ENCODE results near the gene ZIC1.

Gene ZIC1

DNA sequence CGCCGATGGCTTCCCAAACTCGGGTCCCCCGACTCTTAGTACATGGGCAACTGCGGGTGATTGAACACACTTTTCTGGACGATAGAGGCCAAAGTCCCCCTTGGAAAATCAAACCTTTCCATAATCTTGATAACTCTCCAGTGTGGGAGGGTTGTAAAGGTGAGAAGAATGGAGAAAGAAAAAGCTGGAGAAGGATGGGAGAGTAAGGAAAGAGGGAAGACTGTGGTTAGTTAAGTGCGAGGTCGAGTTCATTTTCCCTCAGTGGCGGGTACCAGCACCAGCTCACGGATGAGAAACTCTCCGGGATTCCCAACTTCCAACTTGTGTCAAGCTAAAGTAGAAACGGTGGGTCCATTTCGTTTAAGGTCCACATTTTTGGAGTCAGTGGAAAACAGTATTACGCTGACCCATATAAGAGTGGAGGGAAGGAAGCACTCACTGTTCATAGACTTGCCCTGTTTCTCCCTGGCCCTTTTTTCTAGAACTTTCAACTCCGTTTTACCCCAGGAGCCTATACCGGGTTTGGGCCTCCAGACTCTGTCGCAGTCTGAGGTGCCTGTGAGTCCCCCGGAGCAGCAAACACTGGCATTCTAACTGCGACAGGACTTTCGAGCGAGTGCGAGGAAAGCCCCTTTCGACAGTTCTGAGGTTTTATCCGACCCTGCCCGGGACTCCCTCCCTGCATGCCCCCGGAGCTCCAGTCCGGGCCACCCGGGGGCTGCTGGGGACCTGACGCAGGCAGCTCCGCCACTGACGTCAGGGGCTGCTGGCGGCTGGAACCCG lies 14.8 kb downstream of the ZIC1 start:
- no peak overlapping the region for H4K91ac ChIP-seq (ENCODE audit: low read depth, low read length)
- no peak overlapping the region for H3K9ac ChIP-seq (ENCODE audit: low read length)
- no peaks in the 10 kb centered on the region for H3K79me1 ChIP-seq (ENCODE audit: low read length)
- H3K4me2 ChIP-seq (ENCODE audit: low read length) = peak overlapping the region; percentile 48
- H3K23ac ChIP-seq (ENCODE audit: low read length) = no peak overlapping the region
- WGBS (ENCODE audit: extremely low coverage, insufficient coverage, insufficient read length) = no CpG with 5 or more reads among the region's 33 CpGs
- no peak overlapping the region for H2BK120ac ChIP-seq (ENCODE audit: insufficient read depth, low read length, poor library complexity)
- H2AFZ ChIP-seq (ENCODE audit: insufficient read depth, low read length, poor library complexity) = no peak overlapping the region
- H3K4ac ChIP-seq (ENCODE audit: low read depth, low read length) = no peak overlapping the region
- H3K9me3 ChIP-seq (ENCODE audit: insufficient read depth, low read depth, low read length) = peaks cover 2% of the 10 kb centered on the region
- H3K4me3 ChIP-seq (ENCODE audit: low read depth, low read length) = no peak overlapping the region
- H2BK12ac ChIP-seq (ENCODE audit: low read length) = no peak overlapping the region
- H4K12ac ChIP-seq (ENCODE audit: low read depth, low read length) = no peak overlapping the region
- H3K27me3 ChIP-seq (ENCODE audit: insufficient read depth, low read length) = peaks cover 58% of the 10 kb centered on the region
- no peak overlapping the region for H2AK5ac ChIP-seq (ENCODE audit: low read length)
- H3K14ac ChIP-seq (ENCODE audit: low read length) = no peak overlapping the region
- no peak overlapping the region for H3K18ac ChIP-seq (ENCODE audit: low read length)
- H2BK5ac ChIP-seq (ENCODE audit: low read depth, low read length, poor library complexity) = no peak overlapping the region
- no peak for DNase-seq
- H3K27ac ChIP-seq (ENCODE audit: low read depth, low read length) = no peak overlapping the region
- H3K36me3 ChIP-seq (ENCODE audit: control insufficient read depth in 1 of 2, insufficient read depth in 2 of 2, low read length in 2 of 2) = no peaks in the 10 kb centered on the region
- no peak overlapping the region for H4K8ac ChIP-seq (ENCODE audit: low read depth, low read length)
- H3K79me2 ChIP-seq (ENCODE audit: control insufficient read depth, insufficient read depth, low read length, poor library complexity) = no peaks in the 10 kb centered on the region
- H3K4me1 ChIP-seq (ENCODE audit: control insufficient read depth in 1 of 2, insufficient read depth in 2 of 2, low read length in 2 of 2) = peaks cover 10 to 11% of the 10 kb centered on the region in 2 experiments

DNA sequence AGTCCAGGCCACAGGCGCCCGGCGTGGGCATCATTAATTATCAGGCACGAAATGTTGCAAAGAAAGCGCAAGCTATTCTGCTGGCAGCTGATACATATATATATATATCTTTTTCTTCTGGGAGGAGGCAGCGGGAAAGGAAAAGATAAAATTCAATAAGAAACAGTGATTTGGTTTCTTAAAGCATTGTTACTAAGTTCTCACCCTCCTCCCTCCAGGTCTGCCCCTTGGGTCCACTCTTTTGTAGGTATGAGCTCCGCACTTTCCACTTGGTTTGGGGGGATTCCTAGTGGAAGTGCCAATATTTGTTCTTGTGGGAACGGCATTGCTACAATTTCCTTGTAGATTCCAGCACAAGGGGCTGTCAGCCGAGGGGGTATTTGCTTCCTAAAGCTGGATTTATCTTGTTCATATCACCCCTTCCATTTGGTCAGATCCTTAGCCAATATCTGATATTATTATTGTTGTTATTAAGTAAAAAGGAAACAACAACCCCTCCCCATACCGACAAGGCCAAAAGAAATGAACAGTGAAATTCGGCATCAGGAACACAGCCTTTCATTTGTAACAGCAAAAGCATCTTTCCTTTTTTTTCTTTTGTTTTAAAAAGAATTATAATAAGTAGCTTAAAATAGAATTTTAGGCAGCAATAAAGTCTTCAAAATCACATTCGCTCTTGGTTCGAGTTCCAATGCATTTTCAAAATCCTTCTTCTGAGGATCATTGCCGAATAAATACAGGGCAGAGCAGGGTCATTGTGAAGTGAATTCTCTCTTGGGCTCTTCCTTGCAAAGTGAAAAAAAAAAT lies 15.6 kb downstream of the ZIC1 start:
- Histone ChIP-seq H3K27ac (ENCODE audit: low read depth, low read length) (no peak overlapping the region), H2AFZ (ENCODE audit: insufficient read depth, low read length, poor library complexity) (no peak overlapping the region), H3K9ac (ENCODE audit: low read length) (no peak overlapping the region), H3K23ac (ENCODE audit: low read length) (no peak overlapping the region), H3K4me3 (ENCODE audit: low read depth, low read length) (no peak overlapping the region), H3K9me3 (ENCODE audit: insufficient read depth, low read depth, low read length) (no peaks in the 10 kb centered on the region), H3K18ac (ENCODE audit: low read length) (no peak overlapping the region), H4K91ac (ENCODE audit: low read depth, low read length) (no peak overlapping the region), H3K14ac (ENCODE audit: low read length) (no peak overlapping the region), H3K36me3 (ENCODE audit: control insufficient read depth in 1 of 2, insufficient read depth in 2 of 2, low read length in 2 of 2) (no peaks in the 10 kb centered on the region), H3K4me1 (ENCODE audit: control insufficient read depth in 1 of 2, insufficient read depth in 2 of 2, low read length in 2 of 2) (peaks cover 6 to 7% of the 10 kb centered on the region in 2 experiments), H2BK12ac (ENCODE audit: low read length) (no peak overlapping the region), H2BK5ac (ENCODE audit: low read depth, low read length, poor library complexity) (no peak overlapping the region), H3K4ac (ENCODE audit: low read depth, low read length) (no peak overlapping the region), H4K12ac (ENCODE audit: low read depth, low read length) (no peak overlapping the region), H4K8ac (ENCODE audit: low read depth, low read length) (no peak overlapping the region), H3K79me2 (ENCODE audit: control insufficient read depth, insufficient read depth, low read length, poor library complexity) (no peaks in the 10 kb centered on the region), H2BK120ac (ENCODE audit: insufficient read depth, low read length, poor library complexity) (no peak overlapping the region), H3K79me1 (ENCODE audit: low read length) (no peaks in the 10 kb centered on the region), H3K4me2 (ENCODE audit: low read length) (peak overlapping the region; percentile 48), H3K27me3 (ENCODE audit: insufficient read depth, low read length) (peaks cover 50% of the 10 kb centered on the region), H2AK5ac (ENCODE audit: low read length) (no peak overlapping the region)
- no CpG with 5 or more reads among the region's 14 CpGs for whole genome bisulfite sequencing (ENCODE audit: extremely low coverage, insufficient coverage, insufficient read length)
- DNase-seq = no peak

DNA sequence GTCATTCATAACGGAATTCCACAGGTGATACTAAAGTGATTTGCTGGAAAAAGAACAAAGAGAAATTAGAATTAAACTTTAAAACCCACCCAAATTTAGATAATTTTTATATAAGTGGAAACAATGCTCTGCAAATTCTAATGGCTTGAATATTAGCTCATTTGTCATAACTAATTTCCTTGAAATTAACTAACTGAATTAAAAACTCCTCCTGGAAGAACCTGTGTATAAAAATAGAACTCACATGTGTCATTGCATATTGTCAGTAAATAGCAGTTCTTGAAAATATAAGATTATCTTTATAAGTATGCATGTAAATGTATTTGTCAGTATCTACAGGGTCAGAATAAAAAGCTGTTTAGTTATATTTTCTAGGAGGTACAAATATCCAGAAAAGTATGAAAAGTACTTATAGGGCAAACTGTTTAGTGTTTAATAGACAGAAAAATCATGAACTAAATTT lies 16.3 kb downstream of the ZIC1 start:
- no peak overlapping the region for H3K4me2 ChIP-seq (ENCODE audit: low read length)
- no peaks in the 10 kb centered on the region for H3K79me2 ChIP-seq (ENCODE audit: control insufficient read depth, insufficient read depth, low read length, poor library complexity)
- no peak overlapping the region for H2BK12ac ChIP-seq (ENCODE audit: low read length)
- H3K4me3 ChIP-seq (ENCODE audit: low read depth, low read length) = no peak overlapping the region
- no peak overlapping the region for H3K9ac ChIP-seq (ENCODE audit: low read length)
- H3K4ac ChIP-seq (ENCODE audit: low read depth, low read length) = no peak overlapping the region
- no peak overlapping the region for H4K91ac ChIP-seq (ENCODE audit: low read depth, low read length)
- no peaks in the 10 kb centered on the region for H3K36me3 ChIP-seq (ENCODE audit: control insufficient read depth in 1 of 2, insufficient read depth in 2 of 2, low read length in 2 of 2)
- H3K4me1 ChIP-seq (ENCODE audit: control insufficient read depth in 1 of 2, insufficient read depth in 2 of 2, low read length in 2 of 2) = peaks cover 6 to 7% of the 10 kb centered on the region in 2 experiments
- no peaks in the 10 kb centered on the region for H3K79me1 ChIP-seq (ENCODE audit: low read length)
- H3K9me3 ChIP-seq (ENCODE audit: insufficient read depth, low read depth, low read length) = no peaks in the 10 kb centered on the region
- no peak overlapping the region for H4K12ac ChIP-seq (ENCODE audit: low read depth, low read length)
- no CpG with 5 or more reads among the region's 1 CpG for WGBS (ENCODE audit: extremely low coverage, insufficient coverage, insufficient read length)
- no peak overlapping the region for H3K14ac ChIP-seq (ENCODE audit: low read length)
- H2BK120ac ChIP-seq (ENCODE audit: insufficient read depth, low read length, poor library complexity) = no peak overlapping the region
- DNase-seq = no peak
- H3K23ac ChIP-seq (ENCODE audit: low read length) = no peak overlapping the region
- peaks cover 44% of the 10 kb centered on the region for H3K27me3 ChIP-seq (ENCODE audit: insufficient read depth, low read length)
- no peak overlapping the region for H3K18ac ChIP-seq (ENCODE audit: low read length)
- no peak overlapping the region for H3K27ac ChIP-seq (ENCODE audit: low read depth, low read length)
- H2AFZ ChIP-seq (ENCODE audit: insufficient read depth, low read length, poor library complexity) = no peak overlapping the region
- no peak overlapping the region for H2AK5ac ChIP-seq (ENCODE audit: low read length)
- H4K8ac ChIP-seq (ENCODE audit: low read depth, low read length) = no peak overlapping the region
- no peak overlapping the region for H2BK5ac ChIP-seq (ENCODE audit: low read depth, low read length, poor library complexity)

DNA sequence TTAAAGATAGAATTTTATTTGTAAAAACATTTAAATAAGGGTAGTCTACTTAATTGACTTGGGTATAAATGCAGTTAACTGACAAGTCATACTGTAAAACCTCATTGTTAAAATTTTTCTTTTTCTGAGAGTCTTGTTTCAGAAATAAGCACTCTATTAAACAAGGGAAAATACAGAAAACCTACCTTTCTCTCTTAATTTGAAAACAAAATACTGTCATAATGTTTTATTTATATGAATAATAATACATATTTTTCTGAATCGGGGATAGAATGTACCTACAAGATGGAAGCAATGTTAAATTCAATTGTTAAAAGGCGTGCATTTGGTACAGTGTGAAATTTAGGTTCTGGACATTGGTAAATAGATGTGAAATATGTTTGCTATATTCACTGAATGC lies 17.8 kb downstream of the ZIC1 start:
- DNase-seq = no peak
- no peaks in the 10 kb centered on the region for H3K79me2 ChIP-seq (ENCODE audit: control insufficient read depth, insufficient read depth, low read length, poor library complexity)
- H3K9me3 ChIP-seq (ENCODE audit: insufficient read depth, low read depth, low read length) = no peaks in the 10 kb centered on the region

More for the DNA sequence above, 17.8 kb downstream of the ZIC1 start:
- Histone ChIP-seq H3K4me2 (ENCODE audit: low read length) (no peak overlapping the region), H3K27ac (ENCODE audit: low read depth, low read length) (no peak overlapping the region), H2AK5ac (ENCODE audit: low read length) (no peak overlapping the region), H3K4me1 (ENCODE audit: control insufficient read depth in 1 of 2, insufficient read depth in 2 of 2, low read length in 2 of 2) (peaks cover 0 to 2% of the 10 kb centered on the region in 2 experiments), H3K27me3 (ENCODE audit: insufficient read depth, low read length) (peaks cover 29% of the 10 kb centered on the region), H2BK5ac (ENCODE audit: low read depth, low read length, poor library complexity) (no peak overlapping the region), H4K12ac (ENCODE audit: low read depth, low read length) (no peak overlapping the region), H3K79me1 (ENCODE audit: low read length) (no peaks in the 10 kb centered on the region), H4K8ac (ENCODE audit: low read depth, low read length) (no peak overlapping the region), H2BK12ac (ENCODE audit: low read length) (no peak overlapping the region), H2BK120ac (ENCODE audit: insufficient read depth, low read length, poor library complexity) (no peak overlapping the region), H4K91ac (ENCODE audit: low read depth, low read length) (no peak overlapping the region), H3K36me3 (ENCODE audit: control insufficient read depth in 1 of 2, insufficient read depth in 2 of 2, low read length in 2 of 2) (no peaks in the 10 kb centered on the region), H3K18ac (ENCODE audit: low read length) (no peak overlapping the region), H3K4ac (ENCODE audit: low read depth, low read length) (no peak overlapping the region), H3K9ac (ENCODE audit: low read length) (no peak overlapping the region), H3K14ac (ENCODE audit: low read length) (no peak overlapping the region), H3K4me3 (ENCODE audit: low read depth, low read length) (no peak overlapping the region), H3K23ac (ENCODE audit: low read length) (no peak overlapping the region), H2AFZ (ENCODE audit: insufficient read depth, low read length, poor library complexity) (no peak overlapping the region)
- no CpG with 5 or more reads among the region's 2 CpGs for WGBS (ENCODE audit: extremely low coverage, insufficient coverage, insufficient read length)
